HEK293 (cell line): ENCODE data around the gene SLC35E1.

Experiments used
- GLIS1 ChIP-seq: fragments of 450-650 bp; formaldehyde crosslinking; IDR thresholded peaks from 2 replicates; pipeline ENCODE4 v1.5.1; 2016; ENCODE audit warnings: missing biosample characterization, missing genetic modification characterization
- HOXA7 ChIP-seq: sonication (generic); formaldehyde crosslinking; IDR thresholded peaks from 2 replicates; pipeline ENCODE4 v1.8.1; 2022; ENCODE audit warnings: missing genetic modification reagents, borderline replicate concordance
- HOXC10 ChIP-seq: sonication (generic); formaldehyde crosslinking; IDR thresholded peaks from 2 replicates; pipeline ENCODE4 v1.8.1; 2023; ENCODE audit warnings: mild to moderate bottlenecking, missing genetic modification reagents
- IKZF3 ChIP-seq: fragments of 450-650 bp; IDR thresholded peaks from 2 replicates; pipeline ENCODE4 v1.5.0; 2018; ENCODE audit warnings: missing biosample characterization, mild to moderate bottlenecking, missing genetic modification characterization, moderate library complexity
- KLF17 ChIP-seq: fragments of 450-650 bp; formaldehyde crosslinking; IDR thresholded peaks from 2 replicates; pipeline ENCODE4 v1.5.1; 2016; ENCODE audit warnings: missing biosample characterization, missing genetic modification characterization
- MZF1 ChIP-seq: fragments of 450-650 bp; formaldehyde crosslinking; IDR thresholded peaks from 2 replicates; pipeline ENCODE4 v1.5.1; 2017; ENCODE audit warnings: missing biosample characterization, missing genetic modification characterization, borderline replicate concordance
- OSR2 ChIP-seq: fragments of 450-650 bp; formaldehyde crosslinking; IDR thresholded peaks from 2 replicates; pipeline ENCODE4 v1.5.1; 2016; ENCODE audit warnings: missing biosample characterization, missing genetic modification characterization
- SETDB1 ChIP-seq: IDR thresholded peaks from one replicate; pipeline ENCODE4 v1.6.1; 2017; ENCODE audit warnings: mild to moderate bottlenecking, low read length, moderate library complexity, mixed read lengths; ENCODE audit not compliant: insufficient read length
- ZBTB6 ChIP-seq: fragments of 450-650 bp; formaldehyde crosslinking; IDR thresholded peaks from 2 replicates; pipeline ENCODE4 v1.5.1; 2017; ENCODE audit warnings: missing biosample characterization, missing genetic modification characterization
- ZFP3 ChIP-seq: fragments of 450-650 bp; formaldehyde crosslinking; IDR thresholded peaks from 2 replicates; pipeline ENCODE4 v1.5.1; 2016; ENCODE audit warnings: low read depth, missing biosample characterization, missing genetic modification characterization
- ZNF132 ChIP-seq: fragments of 450-650 bp; formaldehyde crosslinking; IDR thresholded peaks from 2 replicates; pipeline ENCODE4 v1.5.1; 2017; ENCODE audit warnings: missing biosample characterization, missing genetic modification characterization, borderline replicate concordance
- ZNF2 ChIP-seq: fragments of 450-650 bp; formaldehyde crosslinking; IDR thresholded peaks from 2 replicates; pipeline ENCODE4 v1.5.1; 2016; ENCODE audit warnings: missing biosample characterization, missing genetic modification characterization
- ZNF23 ChIP-seq: fragments of 450-650 bp; formaldehyde crosslinking; IDR thresholded peaks from 2 replicates; pipeline ENCODE4 v1.5.1; 2016; ENCODE audit warnings: missing biosample characterization, missing genetic modification characterization, borderline replicate concordance
- ZNF24 ChIP-seq: fragments of 450-650 bp; formaldehyde crosslinking; IDR thresholded peaks from 2 replicates; pipeline ENCODE4 v1.5.1; 2016; ENCODE audit warnings: missing biosample characterization, missing genetic modification characterization
- ZNF266 ChIP-seq: fragments of 450-650 bp; formaldehyde crosslinking; IDR thresholded peaks from 2 replicates; pipeline ENCODE4 v1.5.1; 2016; ENCODE audit warnings: missing biosample characterization, missing genetic modification characterization, low read depth
- ZNF354C ChIP-seq: fragments of 450-650 bp; formaldehyde crosslinking; IDR thresholded peaks from 2 replicates; pipeline ENCODE4 v1.5.1; 2016; ENCODE audit warnings: missing biosample characterization, missing genetic modification characterization, low read depth, borderline replicate concordance
- ZNF37A ChIP-seq: fragments of 450-650 bp; IDR thresholded peaks from 2 replicates; pipeline ENCODE4 v1.5.1; 2018; ENCODE audit warnings: missing biosample characterization, missing genetic modification characterization
- ZNF518A ChIP-seq: fragments of 450-650 bp; formaldehyde crosslinking; conservative IDR thresholded peaks from 2 replicates; pipeline ENCODE4 v1.5.1; 2016; ENCODE audit warnings: low read depth, missing biosample characterization, missing genetic modification characterization
- ZNF529 ChIP-seq: fragments of 450-650 bp; formaldehyde crosslinking; IDR thresholded peaks from 2 replicates; pipeline ENCODE4 v1.5.1; 2017; ENCODE audit warnings: missing genetic modification characterization, missing biosample characterization; ENCODE audit not compliant: insufficient replicate concordance
- ZNF530 ChIP-seq: fragments of 450-650 bp; formaldehyde crosslinking; IDR thresholded peaks from 2 replicates; pipeline ENCODE4 v1.5.1; 2016; ENCODE audit warnings: low read depth, missing biosample characterization, missing genetic modification characterization
- ZNF549 ChIP-seq: fragments of 450-650 bp; IDR thresholded peaks from 2 replicates; pipeline ENCODE4 v1.5.1; 2018; ENCODE audit warnings: missing biosample characterization, missing genetic modification characterization, mild to moderate bottlenecking, inconsistent platforms, moderate library complexity
- ZNF560 ChIP-seq: fragments of 450-650 bp; formaldehyde crosslinking; IDR thresholded peaks from 2 replicates; pipeline ENCODE4 v1.5.1; 2017; ENCODE audit warnings: missing biosample characterization, missing genetic modification characterization, borderline replicate concordance
- ZNF777 ChIP-seq: fragments of 450-650 bp; formaldehyde crosslinking; IDR thresholded peaks from 2 replicates; pipeline ENCODE4 v1.5.1; 2017; ENCODE audit warnings: missing biosample characterization, missing genetic modification characterization, borderline replicate concordance
- ZNF791 ChIP-seq: fragments of 450-650 bp; formaldehyde crosslinking; IDR thresholded peaks from 2 replicates; pipeline ENCODE4 v1.5.1; 2016; ENCODE audit warnings: missing biosample characterization, missing genetic modification characterization
- ZNF843 ChIP-seq: fragments of 450-650 bp; formaldehyde crosslinking; IDR thresholded peaks from 2 replicates; pipeline ENCODE4 v1.5.1; 2016; ENCODE audit warnings: missing biosample characterization, missing genetic modification characterization
- TF ChIP-seq, protein P1 (sequence below): fragments of 450-650 bp; formaldehyde crosslinking; IDR thresholded peaks from 2 replicates; pipeline ENCODE4 v1.5.1; 2016; ENCODE audit warnings: missing biosample characterization, missing genetic modification characterization
- TF ChIP-seq, protein P2 (sequence below): fragments of 450-650 bp; formaldehyde crosslinking; IDR thresholded peaks from 2 replicates; pipeline ENCODE4 v1.5.1; 2016; ENCODE audit warnings: missing biosample characterization, missing genetic modification characterization

The SLC35E1 gene

GRCh38 chr19:16584248-16585093, 12.3 kb upstream of the SLC35E1 start (continued):
- TF ChIP-seq ZNF560 (tag by site-specific recombination): no peak
- TF ChIP-seq ZNF354C (tag by site-specific recombination): no peak
- no peak for TF ChIP-seq ZNF529
- no peak for TF ChIP-seq HOXC10 (CRISPR knock-in tag)
- TF ChIP-seq ZNF777 (tag by site-specific recombination): no peak
- no peak for TF ChIP-seq ZNF843 (tag by site-specific recombination)
- TF ChIP-seq ZBTB6 (tag by site-specific recombination): no peak; the same call in 1 of the 2 replicates
- peak; percentile 71 for TF ChIP-seq GLIS1 (tag by site-specific recombination)
- TF ChIP-seq ZNF24 (tag by site-specific recombination): no peak
- no peak for TF ChIP-seq ZNF2 (tag by site-specific recombination)
- TF ChIP-seq OSR2 (tag by site-specific recombination): peak; percentile 66
- no peak for TF ChIP-seq IKZF3 (tag by site-specific recombination)
- no peak for TF ChIP-seq ZNF132 (tag by site-specific recombination)
- no peak for TF ChIP-seq ZNF23 (tag by site-specific recombination)
- TF ChIP-seq, protein P1, sequence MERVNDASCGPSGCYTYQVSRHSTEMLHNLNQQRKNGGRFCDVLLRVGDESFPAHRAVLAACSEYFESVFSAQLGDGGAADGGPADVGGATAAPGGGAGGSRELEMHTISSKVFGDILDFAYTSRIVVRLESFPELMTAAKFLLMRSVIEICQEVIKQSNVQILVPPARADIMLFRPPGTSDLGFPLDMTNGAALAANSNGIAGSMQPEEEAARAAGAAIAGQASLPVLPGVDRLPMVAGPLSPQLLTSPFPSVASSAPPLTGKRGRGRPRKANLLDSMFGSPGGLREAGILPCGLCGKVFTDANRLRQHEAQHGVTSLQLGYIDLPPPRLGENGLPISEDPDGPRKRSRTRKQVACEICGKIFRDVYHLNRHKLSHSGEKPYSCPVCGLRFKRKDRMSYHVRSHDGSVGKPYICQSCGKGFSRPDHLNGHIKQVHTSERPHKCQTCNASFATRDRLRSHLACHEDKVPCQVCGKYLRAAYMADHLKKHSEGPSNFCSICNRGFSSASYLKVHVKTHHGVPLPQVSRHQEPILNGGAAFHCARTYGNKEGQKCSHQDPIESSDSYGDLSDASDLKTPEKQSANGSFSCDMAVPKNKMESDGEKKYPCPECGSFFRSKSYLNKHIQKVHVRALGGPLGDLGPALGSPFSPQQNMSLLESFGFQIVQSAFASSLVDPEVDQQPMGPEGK: peak; percentile 87
- TF ChIP-seq ZNF549 (tag by site-specific recombination): no peak
- no peak for TF ChIP-seq MZF1 (tag by site-specific recombination)
- no peak for TF ChIP-seq HOXA7 (CRISPR knock-in tag)
- TF ChIP-seq KLF17 (tag by site-specific recombination): no peak
- no peak for TF ChIP-seq ZNF37A (tag by site-specific recombination)
- TF ChIP-seq ZNF518A (tag by site-specific recombination): no peak
- TF ChIP-seq ZNF791 (tag by site-specific recombination): no peak
- TF ChIP-seq ZNF266: no peak
- no peak for TF ChIP-seq SETDB1
- TF ChIP-seq, protein P2, sequence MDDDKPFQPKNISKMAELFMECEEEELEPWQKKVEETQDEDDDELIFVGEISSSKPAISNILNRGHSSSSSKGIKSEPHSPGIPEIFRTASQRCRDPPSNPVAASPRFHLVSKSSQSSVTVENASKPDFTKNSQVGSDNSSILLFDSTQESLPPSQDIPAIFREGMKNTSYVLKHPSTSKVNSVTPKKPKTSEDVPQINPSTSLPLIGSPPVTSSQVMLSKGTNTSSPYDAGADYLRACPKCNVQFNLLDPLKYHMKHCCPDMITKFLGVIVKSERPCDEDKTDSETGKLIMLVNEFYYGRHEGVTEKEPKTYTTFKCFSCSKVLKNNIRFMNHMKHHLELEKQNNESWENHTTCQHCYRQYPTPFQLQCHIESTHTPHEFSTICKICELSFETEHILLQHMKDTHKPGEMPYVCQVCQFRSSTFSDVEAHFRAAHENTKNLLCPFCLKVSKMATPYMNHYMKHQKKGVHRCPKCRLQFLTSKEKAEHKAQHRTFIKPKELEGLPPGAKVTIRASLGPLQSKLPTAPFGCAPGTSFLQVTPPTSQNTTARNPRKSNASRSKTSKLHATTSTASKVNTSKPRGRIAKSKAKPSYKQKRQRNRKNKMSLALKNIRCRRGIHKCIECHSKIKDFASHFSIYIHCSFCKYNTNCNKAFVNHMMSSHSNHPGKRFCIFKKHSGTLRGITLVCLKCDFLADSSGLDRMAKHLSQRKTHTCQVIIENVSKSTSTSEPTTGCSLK (tag by site-specific recombination): no peak
- TF ChIP-seq ZFP3 (tag by site-specific recombination): no peak
- no peak for TF ChIP-seq ZNF530 (tag by site-specific recombination)
